PFSK-1 (cell line): ENCODE data around the gene LAMB4.

Experiments
- FOXP2 ChIP-seq: optimal IDR thresholded peaks from 2 replicates; pipeline ENCODE3; 2011; ENCODE audit warnings: borderline replicate concordance, control low read depth, inconsistent platforms; ENCODE audit not compliant: insufficient read depth; ENCODE audit errors: extremely low read length, extremely low read depth
- POLR2AphosphoS5 ChIP-seq: IDR thresholded peaks from 2 replicates; pipeline ENCODE4 v1.6.1; 2012; ENCODE audit warnings: low read depth, mild to moderate bottlenecking, control low read depth, low read length, moderate library complexity
- SIN3A ChIP-seq: IDR thresholded peaks from 2 replicates; pipeline ENCODE4 v1.6.1; 2012; ENCODE audit warnings: mild to moderate bottlenecking, low read length, moderate library complexity, borderline replicate concordance; ENCODE audit not compliant: insufficient read depth
- TAF1 ChIP-seq: IDR thresholded peaks from 2 replicates; pipeline ENCODE4 v1.6.1; 2012; ENCODE audit warnings: low read length, control low read depth, borderline replicate concordance; ENCODE audit not compliant: insufficient read depth
- TF ChIP-seq, protein P1 (sequence below), 2 experiments: IDR thresholded peaks; 2 replicates each; pipeline versions ENCODE4 v1.6.1 to v1.8.0; 2011 to 2012; ENCODE audit warnings: low read depth in 2 of 2, low read length in 2 of 2, control low read depth in 1 of 2, inconsistent platforms in 1 of 2, mild to moderate bottlenecking in 1 of 2, moderate library complexity in 1 of 2; ENCODE audit not compliant: insufficient read depth in 1 of 2

Gene LAMB4

DNA sequence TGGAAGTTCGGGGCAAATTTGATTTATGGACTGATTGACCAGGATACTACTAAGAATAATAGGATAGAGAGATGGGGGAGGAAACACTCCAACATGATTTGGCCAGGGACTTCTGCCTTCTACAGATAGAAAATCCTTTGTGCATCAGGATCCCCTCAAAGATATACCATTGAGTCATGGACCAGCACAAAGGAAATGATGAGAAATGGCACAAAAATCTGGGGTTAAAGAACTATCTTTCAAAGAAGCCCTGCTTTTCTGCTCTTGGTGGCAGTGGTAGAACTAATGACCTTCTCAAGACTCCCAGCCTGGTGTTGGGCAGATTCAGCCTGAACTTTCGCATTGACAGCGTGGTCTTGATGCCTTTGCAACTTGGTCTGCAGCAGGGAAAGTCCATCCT lies 99.6 kb downstream of the LAMB4 start:
- TF ChIP-seq, protein P1, sequence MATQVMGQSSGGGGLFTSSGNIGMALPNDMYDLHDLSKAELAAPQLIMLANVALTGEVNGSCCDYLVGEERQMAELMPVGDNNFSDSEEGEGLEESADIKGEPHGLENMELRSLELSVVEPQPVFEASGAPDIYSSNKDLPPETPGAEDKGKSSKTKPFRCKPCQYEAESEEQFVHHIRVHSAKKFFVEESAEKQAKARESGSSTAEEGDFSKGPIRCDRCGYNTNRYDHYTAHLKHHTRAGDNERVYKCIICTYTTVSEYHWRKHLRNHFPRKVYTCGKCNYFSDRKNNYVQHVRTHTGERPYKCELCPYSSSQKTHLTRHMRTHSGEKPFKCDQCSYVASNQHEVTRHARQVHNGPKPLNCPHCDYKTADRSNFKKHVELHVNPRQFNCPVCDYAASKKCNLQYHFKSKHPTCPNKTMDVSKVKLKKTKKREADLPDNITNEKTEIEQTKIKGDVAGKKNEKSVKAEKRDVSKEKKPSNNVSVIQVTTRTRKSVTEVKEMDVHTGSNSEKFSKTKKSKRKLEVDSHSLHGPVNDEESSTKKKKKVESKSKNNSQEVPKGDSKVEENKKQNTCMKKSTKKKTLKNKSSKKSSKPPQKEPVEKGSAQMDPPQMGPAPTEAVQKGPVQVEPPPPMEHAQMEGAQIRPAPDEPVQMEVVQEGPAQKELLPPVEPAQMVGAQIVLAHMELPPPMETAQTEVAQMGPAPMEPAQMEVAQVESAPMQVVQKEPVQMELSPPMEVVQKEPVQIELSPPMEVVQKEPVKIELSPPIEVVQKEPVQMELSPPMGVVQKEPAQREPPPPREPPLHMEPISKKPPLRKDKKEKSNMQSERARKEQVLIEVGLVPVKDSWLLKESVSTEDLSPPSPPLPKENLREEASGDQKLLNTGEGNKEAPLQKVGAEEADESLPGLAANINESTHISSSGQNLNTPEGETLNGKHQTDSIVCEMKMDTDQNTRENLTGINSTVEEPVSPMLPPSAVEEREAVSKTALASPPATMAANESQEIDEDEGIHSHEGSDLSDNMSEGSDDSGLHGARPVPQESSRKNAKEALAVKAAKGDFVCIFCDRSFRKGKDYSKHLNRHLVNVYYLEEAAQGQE (IDR thresholded peaks at IDR 0.05; ENCODE audit: insufficient read depth in 1 of 2, low read depth in 2 of 2, low read length in 2 of 2), result no peak
- TF ChIP-seq SIN3A (no peak), FOXP2 (no peak), TAF1 (no peak), POLR2AphosphoS5 (no peak)

- TF ChIP-seq, protein P1 (IDR thresholded peaks at IDR 0.05; ENCODE audit: insufficient read depth in 1 of 2, low read depth in 2 of 2, low read length in 2 of 2), result no peak
- TF ChIP-seq SIN3A (no peak), POLR2AphosphoS5 (no peak), FOXP2 (no peak), TAF1 (no peak)
Observed at GRCh38 chr7:108029034-108029433, 101.1 kb downstream of the LAMB4 start.

DNA sequence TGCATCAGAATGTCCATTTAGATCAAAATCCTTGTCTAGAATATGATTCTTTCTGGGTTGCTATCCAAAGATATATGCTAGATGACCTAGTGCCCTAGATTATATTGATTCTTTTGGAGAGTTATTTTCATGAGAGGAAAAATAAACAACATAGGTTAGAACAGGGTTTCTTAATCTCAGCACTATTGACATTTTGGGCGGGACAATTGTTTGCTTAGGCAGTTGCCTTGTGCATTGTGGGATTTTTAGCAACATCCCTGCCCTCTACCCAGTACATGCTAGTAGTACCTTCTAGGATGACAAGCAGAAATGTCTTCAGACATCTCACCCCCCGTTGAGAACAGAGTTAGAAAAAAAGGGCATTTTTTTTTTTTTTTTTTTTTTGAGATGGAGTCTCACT lies 102.0 kb downstream of the LAMB4 start:
- TF ChIP-seq FOXP2 (no peak), POLR2AphosphoS5 (no peak), TAF1 (no peak), SIN3A (no peak)
- TF ChIP-seq, protein P1 (IDR thresholded peaks at IDR 0.05; ENCODE audit: insufficient read depth in 1 of 2, low read depth in 2 of 2, low read length in 2 of 2), result no peak

- no peak for TF ChIP-seq FOXP2
- no peak for TF ChIP-seq POLR2AphosphoS5
- TF ChIP-seq, protein P1 (IDR thresholded peaks at IDR 0.05; ENCODE audit: insufficient read depth in 1 of 2, low read depth in 2 of 2, low read length in 2 of 2), result no peak
- TF ChIP-seq SIN3A, result no peak
- no peak for TF ChIP-seq TAF1
Observed at GRCh38 chr7:108027239-108027638, 102.9 kb downstream of the LAMB4 start.

- no peak for TF ChIP-seq TAF1
- TF ChIP-seq SIN3A, result no peak
- TF ChIP-seq, protein P1 (IDR thresholded peaks at IDR 0.05; ENCODE audit: insufficient read depth in 1 of 2, low read depth in 2 of 2, low read length in 2 of 2), result no peak
- no peak for TF ChIP-seq FOXP2
- TF ChIP-seq POLR2AphosphoS5, result no peak
Observed at GRCh38 chr7:108026647-108027046, 103.5 kb downstream of the LAMB4 start.
